Skin of body (tissue), 2 donors: ENCODE data around the gene ELL. TPM values are rescaled to one million over a fixed set of nuclear protein-coding genes. Genes with fewer than 3 reads are reported as not detected.
"Not testable (repeated sequence)": the region's sequence is repeated elsewhere in the genome, so short reads cannot be mapped to it uniquely, and the experiment has no call there.

ENCODE experiments used
- DNase-seq: peaks from one replicate; lab custom pipeline; 2025; lab: John Stamatoyannopoulos, UW
- total RNA-seq: library from RNA; depleted of rRNA; stranded (reverse); fragments of >200 nt; gene quantifications from one replicate; pipeline ENCODE4 v1.2.3, GENCODE V29; 2014

Gene ELL
- total RNA-seq, 1 donor from 2014 or later, result 13.0 TPM

GRCh38 chr19:18402455-18403248 lies 119.2 kb downstream of the ELL start:
- DNase-seq, result not testable (repeated sequence)

- peak; percentile 59 for DNase-seq
Observed at GRCh38 chr19:18401580-18402112, 120.2 kb downstream of the ELL start.

GRCh38 chr19:18399008-18399407 lies 122.9 kb downstream of the ELL start:
- no peak for DNase-seq

- DNase-seq, result no peak
Observed at GRCh38 chr19:18397242-18398202, 124.3 kb downstream of the ELL start, which contains the start of gene LRRC25. TSS of gene LRRC25 (minus strand) at chr19:18397622. CDS start at chr19:18396963, 659 bp downstream.

GRCh38 chr19:18396471-18397241 lies 125.2 kb downstream of the ELL start:
- DNase-seq, result no peak

GRCh38 chr19:18393836-18394235 lies 128.0 kb downstream of the ELL start:
- DNase-seq, result no peak

GRCh38 chr19:18392926-18393325 lies 128.9 kb downstream of the ELL start:
- DNase-seq, result no peak

Other genes with a start within 250 kb of the ELL start
- 0.99 TPM for gene IQCN, start 247.6 kb downstream of the ELL start, total RNA-seq
- 129 TPM for gene JUND, start 240.4 kb downstream of the ELL start, total RNA-seq
- 69.0 TPM for gene LSM4, start 199.0 kb downstream of the ELL start, total RNA-seq
- gene PGPEP1, start 181.5 kb downstream of the ELL start, total RNA-seq, result 9.6 TPM
- gene GDF15, start 135.9 kb downstream of the ELL start, total RNA-seq, result 5.8 TPM
- gene LRRC25, start 124.4 kb downstream of the ELL start, total RNA-seq, result 3.7 TPM
- gene SSBP4, start 102.7 kb downstream of the ELL start, total RNA-seq, result 24.8 TPM
- gene ISYNA1, start 83.9 kb downstream of the ELL start, total RNA-seq, result 24.6 TPM
- gene FKBP8, start 21.5 kb upstream of the ELL start, total RNA-seq, result 86.4 TPM
- 38.4 TPM for gene KXD1, start 35.8 kb upstream of the ELL start, total RNA-seq
- gene UBA52, start 49.8 kb upstream of the ELL start, total RNA-seq, result 992 TPM
- gene REX1BD, start 66.7 kb upstream of the ELL start, total RNA-seq, result 23.4 TPM
- gene CRLF1, start 84.7 kb upstream of the ELL start, total RNA-seq, result 9.3 TPM
- gene TMEM59L, start 90.8 kb upstream of the ELL start, total RNA-seq, result 1.8 TPM
- gene KLHL26, start 115.0 kb upstream of the ELL start, total RNA-seq, result 2.1 TPM
- gene CRTC1, start 161.6 kb upstream of the ELL start, total RNA-seq, result 3.2 TPM